Uterus (tissue), 2 donors: ENCODE measurements around the gene HNRNPC.

Experiments
- CTCF ChIP-seq, 4 experiments: fragments of 200-600 bp in 2 of 4; fragments of 450-650 bp in 2 of 4; sonication (generic) in 2 of 4; IDR thresholded peaks; one replicate each; pipeline ENCODE4 v1.5.1; 2016 to 2019; ENCODE audit warnings: antibody characterized with exemption in 4 of 4, mild to moderate bottlenecking in 2 of 4, moderate library complexity in 1 of 4
- POLR2A ChIP-seq, 2 donors: fragments of 450-650 bp; IDR thresholded peaks; one replicate each; pipeline ENCODE4 v1.6.1; 2016; ENCODE audit warnings: antibody characterized with exemption in 2 of 2, mild to moderate bottlenecking in 1 of 2, moderate library complexity in 1 of 2

GRCh38 chr14:21262410-21262809 lies 6.8 kb downstream of the HNRNPC start:
- TF ChIP-seq CTCF (IDR thresholded peaks at IDR 0.05) = no peak
- no peak for TF ChIP-seq POLR2A (IDR thresholded peaks at IDR 0.05)
